Stimulated activated CD8-positive, alpha-beta memory T cell treated with anti-CD3 and anti-CD28 coated beads, Interleukin-7, amount 100 ng/mL, for 1 hour (primary cell): Measurements from ENCODE around the gene IFI27L1.
A peak's percentile ranks its signal among the peaks of the same experiment; 100 is the strongest.

ENCODE experiments used
- DNase-seq, 2 donors: peaks; one replicate each; pipeline ENCODE4 v3.0.0-alpha.2; 2020; ENCODE audit warnings: low read depth in 2 of 2

The IFI27L1 gene

DNA sequence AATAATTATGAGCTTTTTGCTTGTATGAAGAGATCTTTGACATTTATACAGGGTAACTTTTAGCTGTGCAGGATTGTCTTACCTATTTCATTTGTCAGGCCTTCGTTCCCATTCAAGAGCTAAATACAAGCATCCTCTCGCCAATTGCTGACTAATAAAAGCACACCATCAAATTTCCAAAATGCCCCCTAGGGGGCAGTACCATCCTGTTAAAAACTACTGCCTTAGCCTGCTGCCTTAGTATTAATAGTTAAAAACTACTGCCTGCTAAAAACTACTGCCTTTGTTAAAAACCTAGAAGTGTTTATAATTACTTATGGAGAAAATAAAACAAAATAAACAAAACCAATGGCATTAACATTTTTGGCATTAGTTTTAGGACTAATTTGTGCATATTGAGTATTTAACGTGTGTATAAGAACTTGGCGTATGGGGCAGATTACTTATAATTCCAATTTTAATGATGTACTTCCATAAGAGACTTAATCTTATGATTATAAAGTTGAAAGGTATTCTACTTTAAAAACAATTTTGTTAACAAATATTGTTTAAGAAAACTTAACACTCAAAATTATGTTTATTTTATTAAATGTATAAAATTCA, 51.3 kb downstream of the IFI27L1 start:
- peak in 1 of 2 donors; percentile 29 for DNase-seq

- no peak for DNase-seq
Observed at GRCh38 chr14:94135476-94135875, 54.4 kb downstream of the IFI27L1 start.

GRCh38 chr14:94136575-94137331, 55.6 kb downstream of the IFI27L1 start:
- DNase-seq: peak; percentile 70 to 82

DNA sequence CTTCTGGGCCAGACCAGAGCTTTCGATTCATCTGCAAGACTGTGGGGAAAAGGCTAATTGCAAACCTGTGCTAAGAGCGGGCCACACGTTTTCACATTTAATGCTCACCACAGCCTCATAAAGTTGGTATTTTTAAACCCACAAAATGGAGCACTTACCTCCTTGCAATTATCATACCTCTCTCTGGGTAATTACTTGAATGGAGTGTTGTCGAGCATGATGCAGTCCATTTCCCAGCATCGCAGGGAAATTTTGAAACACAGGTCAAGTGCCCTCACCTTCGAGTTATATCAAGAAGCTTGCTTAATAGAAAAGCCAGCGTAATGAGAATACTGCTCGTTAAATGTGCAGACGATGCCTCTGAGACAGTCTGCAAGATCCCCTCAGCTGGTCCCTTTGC, 57.1 kb downstream of the IFI27L1 start:
- DNase-seq: no peak

- DNase-seq: no peak
Observed at GRCh38 chr14:94139006-94139405, 57.9 kb downstream of the IFI27L1 start.

- no peak for DNase-seq
Observed at GRCh38 chr14:94139421-94139820, 58.3 kb downstream of the IFI27L1 start.

DNA sequence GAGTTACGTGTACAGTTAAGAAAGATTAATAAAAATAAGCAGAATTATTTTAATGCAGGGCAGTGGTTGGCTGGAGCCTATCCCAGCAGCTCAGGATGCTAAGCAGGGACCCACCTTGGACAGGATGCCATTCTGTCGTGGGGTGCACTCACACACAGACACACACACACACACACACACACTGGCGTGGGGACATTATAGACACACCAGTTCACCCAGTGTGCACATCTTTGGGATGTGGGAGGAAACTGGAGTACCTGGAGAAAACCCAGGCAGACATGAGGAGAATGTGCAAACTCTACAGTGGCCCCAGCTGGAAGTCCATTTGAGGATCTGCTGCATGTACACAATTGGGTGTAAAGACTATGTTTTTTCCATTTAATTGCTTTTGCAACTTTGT, 61.1 kb downstream of the IFI27L1 start:
- DNase-seq: no peak

DNA sequence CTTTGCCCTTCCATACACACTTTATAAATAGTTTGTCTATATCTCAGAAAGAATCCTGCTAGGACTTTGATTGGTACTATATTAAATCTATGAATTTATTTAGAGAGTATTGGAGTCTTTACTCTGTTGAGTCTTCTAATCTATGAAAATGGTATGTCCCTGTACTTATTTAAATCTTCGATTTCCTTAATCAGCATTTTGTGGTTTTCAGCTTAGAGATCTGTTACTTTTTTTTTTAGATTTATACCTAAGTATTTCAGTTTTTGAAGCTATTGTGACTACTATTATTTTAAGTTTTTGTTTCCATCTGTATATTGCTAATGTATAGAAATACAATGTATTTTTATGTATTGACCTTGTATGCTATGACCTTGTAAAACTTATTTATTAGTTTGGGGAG, 61.7 kb downstream of the IFI27L1 start:
- no peak for DNase-seq

- DNase-seq: no peak
Observed at GRCh38 chr14:94143239-94143638, 62.1 kb downstream of the IFI27L1 start.

- DNase-seq: no peak
Observed at GRCh38 chr14:94143711-94144110, 62.6 kb downstream of the IFI27L1 start.

- DNase-seq: no peak
Observed at GRCh38 chr14:94144765-94145164, 63.7 kb downstream of the IFI27L1 start.

DNA sequence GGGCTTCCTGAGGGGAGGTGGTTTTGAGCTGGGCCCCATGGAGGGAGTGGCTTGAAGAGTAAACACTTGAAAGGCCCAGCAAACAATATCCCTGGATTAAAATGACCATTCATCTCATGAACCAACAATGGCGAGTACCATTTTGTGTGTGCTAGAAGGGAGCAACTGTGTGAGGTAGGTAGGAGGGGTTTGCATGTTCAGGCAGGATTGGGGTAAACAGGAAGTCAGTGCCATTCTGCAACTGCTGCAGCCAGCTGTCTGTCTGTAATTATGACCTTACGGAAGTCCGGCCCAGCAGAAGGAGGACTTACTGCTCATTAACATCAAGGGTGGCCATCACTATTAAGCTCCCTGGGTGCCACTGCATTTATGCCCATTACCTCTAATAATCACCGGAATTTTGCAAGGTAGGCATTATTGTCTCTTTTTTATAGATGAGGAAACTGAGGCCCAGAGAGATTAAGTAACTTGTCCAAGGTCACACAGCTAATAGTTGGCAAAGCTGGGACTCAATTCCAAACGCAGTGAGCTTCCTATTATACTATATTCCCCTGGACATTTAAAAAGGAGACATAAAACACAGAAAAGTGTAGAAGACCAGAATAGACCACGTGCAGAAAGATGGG, 64.9 kb downstream of the IFI27L1 start:
- no peak for DNase-seq
